ENCODE data around the gene DST.

DNA sequence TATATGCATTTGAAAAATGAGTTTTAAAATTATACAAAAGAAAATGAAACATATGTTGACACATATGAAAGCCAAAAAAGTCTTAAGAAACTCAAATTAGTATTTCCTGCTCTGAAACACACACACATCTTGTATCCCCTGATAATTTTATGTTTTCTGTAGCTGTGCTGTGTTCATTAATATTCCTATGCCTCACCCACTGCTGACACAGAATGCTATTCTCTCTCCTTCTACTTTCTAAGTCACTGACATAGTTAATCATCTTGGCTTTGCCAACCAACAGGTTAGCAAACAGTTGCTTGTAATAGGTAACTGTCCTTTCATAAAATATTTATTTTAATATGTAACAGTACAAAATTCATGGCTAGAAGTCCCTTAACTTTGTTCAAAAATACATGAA, 140.7 kb downstream of the DST start:
- TF ChIP-seq POLR2A (IDR thresholded peaks at IDR 0.05), result no peak
- TF ChIP-seq EP300 (IDR thresholded peaks at IDR 0.05), result no peak

All from tibial nerve (tissue), 3 donors.